Measurements from ENCODE around the gene IRX5.

IRX5 gene

DNA sequence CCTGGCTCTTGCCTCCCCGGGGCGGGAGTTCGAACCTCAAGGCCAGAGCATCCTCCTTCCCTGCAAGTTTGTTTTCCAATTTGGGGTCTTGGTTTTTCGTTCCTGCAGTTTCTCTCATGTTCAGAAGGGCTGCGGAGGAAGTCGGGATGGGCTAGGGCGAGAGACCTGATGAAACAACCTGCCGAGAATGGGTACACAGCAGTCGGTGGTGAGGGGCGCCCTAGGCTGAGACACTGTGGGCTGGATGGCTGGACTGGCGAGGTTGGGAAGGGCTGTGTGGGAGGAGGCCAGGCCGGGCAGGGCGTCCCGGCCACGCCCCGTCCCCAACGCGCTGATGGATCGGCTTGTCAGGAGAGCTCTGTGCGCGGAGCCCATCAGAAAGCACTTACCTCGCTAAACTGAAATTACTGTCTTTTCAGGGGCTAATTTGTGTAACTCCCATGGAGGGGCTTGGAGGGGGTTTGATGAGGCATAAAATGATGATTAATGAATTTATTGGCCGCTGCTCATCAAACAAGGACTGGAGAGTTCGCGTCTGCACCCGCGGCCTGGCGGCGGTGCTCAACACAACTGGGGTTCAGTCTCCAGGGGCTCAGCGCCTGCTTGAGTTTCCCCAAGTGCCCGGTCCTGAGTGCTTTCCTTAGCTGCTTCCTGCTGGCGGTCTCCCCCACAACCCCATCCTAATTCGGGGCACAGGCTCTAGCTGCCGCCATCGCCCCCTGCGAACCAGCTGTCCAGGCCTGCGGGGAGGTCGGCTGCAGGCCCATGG is 9.0 kb downstream of the IRX5 start:
- H3K4me3 ChIP-seq (ENCODE audit: low read depth, low read length) = no peak overlapping the region
- ChIA-PET CTCF (interaction anchor here (0.9 to 1.8 kb wide), 2 partner anchors 17 to 432 kb away, joined by 3 to 8 read pairs; no protein-coding TSS in a partner anchor), POLR2A (no interaction called here)
- no peak for DNase-seq (ENCODE audit: low read depth, low spot score)
- TF ChIP-seq, protein P1, sequence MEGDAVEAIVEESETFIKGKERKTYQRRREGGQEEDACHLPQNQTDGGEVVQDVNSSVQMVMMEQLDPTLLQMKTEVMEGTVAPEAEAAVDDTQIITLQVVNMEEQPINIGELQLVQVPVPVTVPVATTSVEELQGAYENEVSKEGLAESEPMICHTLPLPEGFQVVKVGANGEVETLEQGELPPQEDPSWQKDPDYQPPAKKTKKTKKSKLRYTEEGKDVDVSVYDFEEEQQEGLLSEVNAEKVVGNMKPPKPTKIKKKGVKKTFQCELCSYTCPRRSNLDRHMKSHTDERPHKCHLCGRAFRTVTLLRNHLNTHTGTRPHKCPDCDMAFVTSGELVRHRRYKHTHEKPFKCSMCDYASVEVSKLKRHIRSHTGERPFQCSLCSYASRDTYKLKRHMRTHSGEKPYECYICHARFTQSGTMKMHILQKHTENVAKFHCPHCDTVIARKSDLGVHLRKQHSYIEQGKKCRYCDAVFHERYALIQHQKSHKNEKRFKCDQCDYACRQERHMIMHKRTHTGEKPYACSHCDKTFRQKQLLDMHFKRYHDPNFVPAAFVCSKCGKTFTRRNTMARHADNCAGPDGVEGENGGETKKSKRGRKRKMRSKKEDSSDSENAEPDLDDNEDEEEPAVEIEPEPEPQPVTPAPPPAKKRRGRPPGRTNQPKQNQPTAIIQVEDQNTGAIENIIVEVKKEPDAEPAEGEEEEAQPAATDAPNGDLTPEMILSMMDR (IDR thresholded peaks at IDR 0.05; ENCODE audit: insufficient read depth, low read length, missing control alignments) = no peak

DNA sequence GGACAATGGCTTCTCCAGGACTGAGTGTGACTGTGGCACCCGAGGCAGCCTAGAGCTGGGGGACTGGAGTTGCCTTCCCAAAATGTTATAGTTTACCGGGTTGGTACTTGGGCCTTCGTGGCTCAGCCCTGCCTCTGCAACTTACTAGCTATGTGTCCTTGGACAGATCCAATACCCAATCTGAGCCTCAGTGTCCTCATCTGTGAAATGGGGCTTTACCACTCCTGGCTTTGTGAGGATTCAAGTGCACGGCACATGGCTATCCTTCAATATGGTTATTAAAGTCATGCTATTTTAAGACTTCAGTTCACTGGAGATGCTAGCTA is 9.6 kb downstream of the IRX5 start:
- DNase-seq (ENCODE audit: low read depth, low spot score) = no peak
- CTCF ChIA-PET = interaction anchor here (0.9 kb wide), 1 partner anchor 432 kb away, joined by 3 read pairs; no protein-coding TSS in a partner anchor
- H3K4me3 ChIP-seq (ENCODE audit: low read depth, low read length) = no peak overlapping the region
- TF ChIP-seq, protein P1 (IDR thresholded peaks at IDR 0.05; ENCODE audit: insufficient read depth, low read length, missing control alignments) = no peak
- POLR2A ChIA-PET = no interaction called here

DNA sequence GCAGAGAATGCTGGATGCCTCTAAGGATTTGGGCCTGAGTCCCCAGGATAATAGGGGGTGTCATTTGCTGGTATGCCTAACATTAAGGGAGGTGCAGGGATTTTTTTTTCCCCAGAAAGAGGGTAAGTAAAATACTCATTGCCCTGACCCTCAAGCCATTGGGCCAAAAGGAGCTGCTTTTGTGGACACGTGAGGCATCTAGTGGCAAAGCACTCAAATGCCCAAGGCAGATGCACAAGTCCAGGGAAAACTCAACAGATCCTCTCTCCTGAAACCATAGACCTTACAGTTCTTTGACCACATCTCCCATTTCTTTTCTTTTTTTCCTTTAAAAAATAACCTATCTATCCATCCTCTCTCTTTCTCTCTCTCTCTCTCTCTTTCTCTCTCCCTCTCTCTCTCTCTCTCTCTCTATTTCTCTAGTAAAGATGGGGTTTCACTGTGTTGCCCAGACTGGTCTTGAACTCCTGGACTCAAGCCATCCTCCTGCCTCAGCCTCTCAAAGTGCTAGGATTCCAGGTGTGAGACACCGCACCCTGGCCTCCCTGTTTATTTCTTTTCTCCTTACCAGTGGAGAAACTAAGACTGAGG is 11.8 kb downstream of the IRX5 start:
- H3K4me3 ChIP-seq (ENCODE audit: low read depth, low read length) = no peak overlapping the region
- TF ChIP-seq, protein P1 (IDR thresholded peaks at IDR 0.05; ENCODE audit: insufficient read depth, low read length, missing control alignments) = no peak
- ChIA-PET CTCF (no interaction called here), POLR2A (no interaction called here)
- DNase-seq (ENCODE audit: low read depth, low spot score) = no peak

DNA sequence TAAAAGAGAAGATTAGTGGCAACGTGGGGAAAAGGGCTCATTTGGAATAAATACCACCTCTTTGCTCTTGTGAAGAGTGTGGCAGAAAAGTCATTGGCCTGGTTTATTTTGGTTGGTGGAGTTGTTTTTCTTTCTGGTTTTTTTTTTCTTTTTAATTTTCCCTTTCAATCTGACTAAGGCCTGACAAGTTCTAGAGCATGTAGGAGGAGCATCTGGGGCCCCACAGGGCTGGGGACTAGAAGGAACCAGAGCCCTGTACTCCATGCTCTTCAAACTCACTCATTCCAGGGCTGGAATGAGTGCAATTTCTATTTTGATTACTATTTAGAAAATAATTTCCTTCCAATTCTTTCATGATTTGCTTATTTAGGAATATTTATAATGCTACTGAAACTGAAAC is 13.3 kb downstream of the IRX5 start:
- no peak for DNase-seq (ENCODE audit: low read depth, low spot score)
- H3K4me3 ChIP-seq (ENCODE audit: low read depth, low read length) = no peak overlapping the region
- ChIA-PET POLR2A (no interaction called here), CTCF (no interaction called here)
- TF ChIP-seq, protein P1 (IDR thresholded peaks at IDR 0.05; ENCODE audit: insufficient read depth, low read length, missing control alignments) = no peak

DNA sequence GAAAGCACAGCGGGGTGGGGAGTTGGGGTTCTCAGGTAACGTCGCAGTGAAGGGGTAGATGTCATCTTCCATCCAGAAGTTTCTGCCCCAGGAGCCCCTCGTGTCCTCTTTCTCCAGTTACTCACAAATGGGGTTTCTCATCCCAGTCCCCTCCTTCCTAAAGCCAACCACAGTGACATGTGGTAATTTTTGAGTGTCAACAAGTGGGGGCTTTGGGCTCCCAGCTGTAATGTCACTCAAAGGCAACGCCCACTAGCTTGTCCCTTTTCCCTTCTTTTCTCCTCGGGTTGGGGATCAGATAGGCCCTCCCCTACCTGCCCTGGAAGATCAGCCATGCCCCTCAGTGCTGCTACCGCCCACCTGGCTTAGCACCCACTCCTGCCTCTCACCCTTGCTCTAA is 14.4 kb downstream of the IRX5 start:
- TF ChIP-seq, protein P1 (IDR thresholded peaks at IDR 0.05; ENCODE audit: insufficient read depth, low read length, missing control alignments) = no peak
- no peak overlapping the region for H3K4me3 ChIP-seq (ENCODE audit: low read depth, low read length)
- ChIA-PET CTCF (interaction anchor here (0.9 to 1.3 kb wide), 3 partner anchors 9 to 313 kb away, joined by 3 read pairs; no protein-coding TSS in a partner anchor), POLR2A (no interaction called here)
- DNase-seq (ENCODE audit: low read depth, low spot score) = no peak

DNA sequence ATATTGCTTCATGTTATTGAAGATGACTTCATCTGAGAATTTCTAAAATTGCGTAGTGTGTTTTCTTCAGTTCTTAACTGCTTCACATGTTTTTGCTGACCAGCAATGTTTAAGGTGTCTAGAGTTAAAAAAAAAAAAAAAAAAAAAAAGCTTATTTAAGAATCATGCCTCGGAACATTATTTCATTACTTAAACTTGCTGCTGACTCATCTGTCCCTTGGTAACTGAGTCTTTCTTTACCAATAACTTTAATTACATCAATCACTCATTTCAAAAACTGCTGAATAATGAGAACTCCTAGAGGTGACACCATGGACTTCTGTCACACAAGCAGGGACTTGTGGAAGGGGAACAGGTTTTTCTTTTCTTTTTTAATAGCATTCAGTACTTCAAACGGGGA is 16.2 kb downstream of the IRX5 start:
- ChIA-PET POLR2A (interaction anchor here (0.7 kb wide), 1 partner anchor 522 kb away, joined by 3 read pairs; no protein-coding TSS in a partner anchor), CTCF (interaction anchor here (1.4 to 4.0 kb wide), 2 partner anchors 10 to 12 kb away, joined by 4 to 25 read pairs; no protein-coding TSS in a partner anchor)
- TF ChIP-seq, protein P1 (IDR thresholded peaks at IDR 0.05; ENCODE audit: insufficient read depth, low read length, missing control alignments) = no peak
- DNase-seq (ENCODE audit: low read depth, low spot score) = no peak
- H3K4me3 ChIP-seq (ENCODE audit: low read depth, low read length) = no peak overlapping the region
